ENCODE measurements around the gene NFATC3. TPM values are rescaled to one million over a fixed set of nuclear protein-coding genes. Genes with fewer than 3 reads are reported as not detected.

NFATC3 gene
- total and polyA plus RNA-seq, 10 donors = 12.4 to 89.7 (median 67.2) TPM

DNA sequence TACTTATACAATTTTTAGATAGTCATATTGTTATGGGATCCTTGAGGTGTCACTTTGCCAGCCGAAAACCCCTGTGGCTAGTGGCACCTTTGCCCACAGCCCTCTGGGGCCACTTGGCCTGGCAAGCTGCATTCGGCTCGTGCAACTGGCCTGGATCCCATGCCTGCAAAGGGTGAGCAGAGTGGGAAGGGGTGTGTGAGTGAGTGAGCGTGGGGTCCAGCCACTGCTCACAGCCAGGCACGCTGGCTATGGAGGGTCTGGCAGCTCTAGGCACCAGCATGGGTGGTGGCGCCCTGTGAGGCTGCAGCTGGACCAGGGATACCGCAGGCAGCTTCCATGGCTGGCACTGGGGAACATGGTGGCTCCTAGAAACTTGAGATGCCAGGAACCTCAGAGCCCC is 101.7 kb downstream of the NFATC3 start:
- Histone ChIP-seq H3K27me3 (replicated peaks in 1 of 7) (no peaks in the 10 kb centered on the region), H3K4me3 (no peak overlapping the region), H3K9me3 (no peaks in the 10 kb centered on the region), H3K36me3 (peaks cover 4 to 100% (median 78%) of the 10 kb centered on the region in 6 donors), H3K4me1 (no peaks in the 10 kb centered on the region), H3K27ac (no peak overlapping the region)
- intact Hi-C loops (cut with DNase I; ENCODE audit: low total_unique reads) = no loop called here
- no peak for TF ChIP-seq POLR2A (IDR thresholded peaks at IDR 0.05)
- TF ChIP-seq POLR2AphosphoS5 (IDR thresholded peaks at IDR 0.05) = peak in 1 of 3 donors; percentile 40
- DNase-seq = no peak
- WGBS, 5 donors = 96 to 99% (median 99%) methylated on average over 3 to 7 of the region's 7 CpGs

DNA sequence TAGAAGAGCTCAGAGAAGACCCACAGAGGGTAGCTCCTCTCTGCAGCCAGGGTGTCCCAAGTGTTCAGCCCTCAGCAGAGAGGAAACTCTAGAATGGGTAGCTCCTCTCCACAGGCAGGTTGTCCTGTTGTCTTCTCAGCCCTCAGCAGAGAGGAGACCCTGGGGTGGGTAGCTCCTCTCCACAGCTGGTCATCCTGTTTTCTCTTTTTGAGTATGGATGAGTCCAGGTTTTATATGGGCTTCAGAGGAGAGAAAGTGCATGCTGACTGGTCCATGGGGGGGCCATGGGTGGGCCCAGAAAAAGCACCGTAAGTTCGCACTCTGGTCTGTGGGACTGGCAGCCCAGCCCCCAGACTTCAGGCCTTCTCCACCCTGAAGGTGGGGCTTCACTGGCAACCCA is 102.3 kb downstream of the NFATC3 start:
- WGBS, 5 donors = 88 to 100% (median 96%) methylated on average over 2 of the region's 2 CpGs
- no peak for DNase-seq
- Histone ChIP-seq H3K4me1 (no peaks in the 10 kb centered on the region), H3K9me3 (no peaks in the 10 kb centered on the region), H3K4me3 (no peak overlapping the region), H3K27me3 (replicated peaks in 1 of 7) (no peaks in the 10 kb centered on the region), H3K27ac (no peak overlapping the region), H3K36me3 (peaks cover 4 to 99% (median 75%) of the 10 kb centered on the region in 6 donors)
- intact Hi-C loops (cut with DNase I; ENCODE audit: low total_unique reads) = no loop called here
- TF ChIP-seq POLR2A (IDR thresholded peaks at IDR 0.05) = no peak
- TF ChIP-seq, protein P1, sequence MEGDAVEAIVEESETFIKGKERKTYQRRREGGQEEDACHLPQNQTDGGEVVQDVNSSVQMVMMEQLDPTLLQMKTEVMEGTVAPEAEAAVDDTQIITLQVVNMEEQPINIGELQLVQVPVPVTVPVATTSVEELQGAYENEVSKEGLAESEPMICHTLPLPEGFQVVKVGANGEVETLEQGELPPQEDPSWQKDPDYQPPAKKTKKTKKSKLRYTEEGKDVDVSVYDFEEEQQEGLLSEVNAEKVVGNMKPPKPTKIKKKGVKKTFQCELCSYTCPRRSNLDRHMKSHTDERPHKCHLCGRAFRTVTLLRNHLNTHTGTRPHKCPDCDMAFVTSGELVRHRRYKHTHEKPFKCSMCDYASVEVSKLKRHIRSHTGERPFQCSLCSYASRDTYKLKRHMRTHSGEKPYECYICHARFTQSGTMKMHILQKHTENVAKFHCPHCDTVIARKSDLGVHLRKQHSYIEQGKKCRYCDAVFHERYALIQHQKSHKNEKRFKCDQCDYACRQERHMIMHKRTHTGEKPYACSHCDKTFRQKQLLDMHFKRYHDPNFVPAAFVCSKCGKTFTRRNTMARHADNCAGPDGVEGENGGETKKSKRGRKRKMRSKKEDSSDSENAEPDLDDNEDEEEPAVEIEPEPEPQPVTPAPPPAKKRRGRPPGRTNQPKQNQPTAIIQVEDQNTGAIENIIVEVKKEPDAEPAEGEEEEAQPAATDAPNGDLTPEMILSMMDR (IDR thresholded peaks at IDR 0.05 in 8 of 11, conservative IDR thresholded peaks at IDR 0.05 in 3 of 11) = no peak
- TF ChIP-seq POLR2AphosphoS5 (IDR thresholded peaks at IDR 0.05) = no peak

DNA sequence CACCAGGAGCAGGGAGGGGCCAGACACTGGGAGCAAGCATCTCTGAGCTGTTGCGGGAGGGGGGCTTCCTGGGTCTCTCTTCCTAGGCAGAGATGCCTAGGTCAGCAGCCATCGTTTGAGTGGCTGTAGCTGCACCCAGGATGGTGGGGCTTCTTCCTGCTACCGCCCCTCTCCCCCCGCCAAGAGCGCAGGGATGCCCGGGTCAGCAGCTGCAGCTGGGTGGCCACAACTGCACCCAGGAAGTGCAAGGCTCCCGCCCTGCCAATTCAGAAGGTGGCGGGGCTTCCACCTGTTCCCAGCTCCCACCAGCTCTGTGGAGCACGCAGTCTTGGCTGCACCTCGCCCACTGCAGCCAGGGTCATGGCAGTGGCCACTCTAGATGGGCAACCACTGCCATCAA is 103.0 kb downstream of the NFATC3 start:
- Histone ChIP-seq H3K36me3 (peaks cover 4 to 99% (median 73%) of the 10 kb centered on the region in 6 donors), H3K4me3 (no peak overlapping the region), H3K9me3 (no peaks in the 10 kb centered on the region), H3K27me3 (replicated peaks in 1 of 7) (no peaks in the 10 kb centered on the region), H3K27ac (no peak overlapping the region), H3K4me1 (no peaks in the 10 kb centered on the region)
- no peak for DNase-seq
- 95 to 97% (median 97%) methylated on average over 10 of the region's 10 CpGs for WGBS, 5 donors
- TF ChIP-seq POLR2AphosphoS5 (IDR thresholded peaks at IDR 0.05) (peak in 1 of 3 donors; percentile 32), POLR2A (IDR thresholded peaks at IDR 0.05) (no peak)
- intact Hi-C loops (cut with DNase I; ENCODE audit: low total_unique reads) = no loop called here

DNA sequence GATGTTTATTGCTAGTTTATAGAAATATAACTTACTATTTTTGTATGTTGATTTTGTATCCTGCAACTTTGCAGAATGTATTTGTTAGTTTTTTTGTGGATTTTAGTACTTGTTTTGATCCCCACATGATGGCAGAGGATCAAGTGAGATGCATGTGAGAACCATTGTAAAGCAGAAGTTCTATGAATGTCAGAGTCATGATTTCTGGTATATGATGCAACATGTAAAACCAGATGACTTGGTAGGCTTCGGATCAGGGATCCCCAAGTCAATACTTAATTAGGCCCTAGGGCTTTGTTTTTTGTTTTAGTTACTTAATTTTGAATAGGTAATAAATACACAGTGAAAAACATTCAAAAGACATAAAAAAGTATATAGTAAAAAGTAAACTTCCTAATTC is 104.9 kb downstream of the NFATC3 start:
- no peaks in the 10 kb centered on the region for H3K9me3 ChIP-seq

DNA sequence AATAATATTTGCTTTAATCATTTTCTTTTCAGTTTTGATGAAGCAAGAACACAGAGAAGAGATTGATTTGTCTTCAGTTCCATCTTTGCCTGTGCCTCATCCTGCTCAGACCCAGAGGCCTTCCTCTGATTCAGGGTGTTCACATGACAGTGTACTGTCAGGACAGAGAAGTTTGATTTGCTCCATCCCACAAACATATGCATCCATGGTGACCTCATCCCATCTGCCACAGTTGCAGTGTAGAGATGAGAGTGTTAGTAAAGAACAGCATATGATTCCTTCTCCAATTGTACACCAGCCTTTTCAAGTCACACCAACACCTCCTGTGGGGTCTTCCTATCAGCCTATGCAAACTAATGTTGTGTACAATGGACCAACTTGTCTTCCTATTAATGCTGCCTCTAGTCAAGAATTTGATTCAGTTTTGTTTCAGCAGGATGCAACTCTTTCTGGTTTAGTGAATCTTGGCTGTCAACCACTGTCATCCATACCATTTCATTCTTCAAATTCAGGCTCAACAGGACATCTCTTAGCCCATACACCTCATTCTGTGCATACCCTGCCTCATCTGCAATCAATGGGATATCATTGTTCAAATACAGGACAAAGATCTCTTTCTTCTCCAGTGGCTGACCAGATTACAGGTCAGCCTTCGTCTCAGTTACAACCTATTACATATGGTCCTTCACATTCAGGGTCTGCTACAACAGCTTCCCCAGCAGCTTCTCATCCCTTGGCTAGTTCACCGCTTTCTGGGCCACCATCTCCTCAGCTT is 105.8 kb downstream of the NFATC3 start:
- no peak overlapping the region for H3K4me3 ChIP-seq
- TF ChIP-seq POLR2AphosphoS5 (IDR thresholded peaks at IDR 0.05) = no peak
- TF ChIP-seq, protein P1 (IDR thresholded peaks at IDR 0.05 in 8 of 11, conservative IDR thresholded peaks at IDR 0.05 in 3 of 11) = no peak
- TF ChIP-seq POLR2A (IDR thresholded peaks at IDR 0.05) = no peak
- no peaks in the 10 kb centered on the region for H3K27me3 ChIP-seq (replicated peaks in 1 of 7)
- no peaks in the 10 kb centered on the region for H3K4me1 ChIP-seq
- DNase-seq = no peak
- H3K36me3 ChIP-seq = peaks cover 4 to 93% (median 55%) of the 10 kb centered on the region in 6 donors
- WGBS, 5 donors = 96 to 98% (median 98%) methylated on average over 2 of the region's 2 CpGs
- H3K9me3 ChIP-seq = no peaks in the 10 kb centered on the region
- intact Hi-C loops (cut with DNase I; ENCODE audit: low total_unique reads) = no loop called here
- no peak overlapping the region for H3K27ac ChIP-seq

More for the DNA sequence above, 104.9 kb downstream of the NFATC3 start:
- intact Hi-C loops (cut with DNase I; ENCODE audit: low total_unique reads) = no loop called here
- Histone ChIP-seq H3K27ac (no peak overlapping the region), H3K4me3 (no peak overlapping the region), H3K36me3 (peaks cover 4 to 99% (median 63%) of the 10 kb centered on the region in 6 donors), H3K27me3 (replicated peaks in 1 of 7) (no peaks in the 10 kb centered on the region), H3K4me1 (no peaks in the 10 kb centered on the region)
- 50 to 83% (median 70%) methylated on average over 1 of the region's 1 CpG for WGBS, 5 donors
- DNase-seq = no peak
- no peak for TF ChIP-seq POLR2A (IDR thresholded peaks at IDR 0.05)
- TF ChIP-seq, protein P1 (IDR thresholded peaks at IDR 0.05 in 8 of 11, conservative IDR thresholded peaks at IDR 0.05 in 3 of 11) = no peak
- TF ChIP-seq POLR2AphosphoS5 (IDR thresholded peaks at IDR 0.05) = no peak

Measured in spleen (tissue), 11 donors.